Stomach (tissue), 9 donors: ENCODE measurements around the gene GALNT2. TPM values are rescaled to one million over a fixed set of nuclear protein-coding genes. Genes with fewer than 3 reads are reported as not detected.

Experiments
- DNase-seq, 2 donors: peaks; one replicate each; pipeline versions ENCODE4 v3.0.0 to v3.0.0-alpha.2; 2013 to 2019
- H3K27ac ChIP-seq, 5 donors: fragments of 200-600 bp in 4 of 5; sonication (generic) in 4 of 5; one replicate each; pipeline ENCODE4 v1.5.1; 2013 to 2019; ENCODE audit warnings: mild to moderate bottlenecking in 1 of 5, moderate library complexity in 1 of 5
- H3K27me3 ChIP-seq, 3 donors: fragments of 200-600 bp; sonication (generic); one replicate each; pipeline ENCODE4 v1.5.1; 2017 to 2019; ENCODE audit warnings: mixed run types in 1 of 3
- H3K36me3 ChIP-seq, 4 donors: fragments of 200-600 bp; sonication (generic); 1 replicate in 3 of 4; 2 replicates in 1 of 4; pipeline ENCODE4 v1.5.1; 2016 to 2019
- H3K4me1 ChIP-seq, 4 donors: fragments of 200-600 bp; sonication (generic); one replicate each; pipeline ENCODE4 v1.5.1; 2016 to 2019
- H3K4me3 ChIP-seq, 4 donors: fragments of 200-600 bp; sonication (generic) in 3 of 4; one replicate each; pipeline ENCODE4 v1.5.1; 2016 to 2019; ENCODE audit warnings: mild to moderate bottlenecking in 1 of 4
- H3K9me3 ChIP-seq, 4 donors: fragments of 200-600 bp; sonication (generic); one replicate each; pipeline ENCODE4 v1.5.1; 2016 to 2019
- EP300 ChIP-seq: sonication (generic); formaldehyde crosslinking; IDR thresholded peaks from one replicate; pipeline ENCODE4 v1.6.1; 2017; ENCODE audit warnings: antibody characterized with exemption
- POLR2A ChIP-seq, 4 donors: fragments of 450-650 bp; IDR thresholded peaks; one replicate each; pipeline ENCODE4 v1.6.1; 2016; ENCODE audit warnings: antibody characterized with exemption in 4 of 4, control low read depth in 2 of 4, mild to moderate bottlenecking in 1 of 4, moderate library complexity in 1 of 4
- POLR2AphosphoS5 ChIP-seq, 3 donors: sonication (generic); formaldehyde crosslinking; IDR thresholded peaks; one replicate each; pipeline ENCODE4 v1.6.1; 2016; ENCODE audit warnings: antibody characterized with exemption in 3 of 3
- WGBS, 5 donors: extraction: QIAGEN DNeasy Blood & Tissue Kit in 3 of 5; methylation state at CpG; one replicate each; pipeline versions ENCODE4 v1.1.5 to v1.1.7; 2013 to 2018; 5-methylcytosine and 5-hydroxymethylcytosine counted together
- intact Hi-C: fragments of 100-400 bp; cut with DNase I; formaldehyde crosslinking; loops from one replicate; pipeline ENCODE4 v1.15.1; 2023; ENCODE audit warnings: low total_unique reads
- polyA plus RNA-seq, 3 donors: library from polyadenylated mRNA; stranded (reverse); fragments of 200-250 nt; gene quantifications; one replicate each; pipeline ENCODE4 v1.2.3, GENCODE V29; 2013
- total RNA-seq, 5 donors: library from RNA; depleted of rRNA; stranded (reverse); fragments of >200 nt; gene quantifications; one replicate each; pipeline versions ENCODE4 v1.1.0 to v1.2.3, GENCODE V29; 2014 to 2016
- TF ChIP-seq, protein P1 (sequence below), 7 experiments: fragments of 450-650 bp in 4 of 7; fragments of 200-600 bp in 3 of 7; sonication (generic) in 3 of 7; IDR thresholded peaks; one replicate each; pipeline ENCODE4 v1.5.1; 2016 to 2019; ENCODE audit warnings: antibody characterized with exemption in 7 of 7, control low read depth in 2 of 7, mild to moderate bottlenecking in 1 of 7
- donor health status: healthy with polysubstance abuse.
- donor health status: Bipolar disorder and iron deficiency.
- donor health status: healthy.

Gene GALNT2
- total and polyA plus RNA-seq, 8 donors, result 5.5 to 101 (median 43.1) TPM

DNA sequence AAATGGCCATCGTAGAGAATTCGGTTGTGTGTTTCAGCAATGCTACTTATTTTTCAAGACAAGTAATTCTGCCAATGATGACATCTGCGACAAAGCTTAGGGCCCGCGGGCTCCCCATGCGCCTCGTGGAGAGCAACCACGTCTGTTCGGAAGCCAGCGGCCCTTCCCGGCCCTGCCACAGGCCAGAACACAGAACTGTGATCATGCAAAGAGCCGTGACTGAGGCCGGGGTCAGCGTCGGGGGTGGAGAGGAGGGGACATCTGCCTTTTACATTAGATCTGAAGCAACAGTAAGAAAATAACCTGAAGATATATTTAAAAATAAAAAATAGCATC is 255.4 kb downstream of the GALNT2 start:
- no peaks in the 10 kb centered on the region for H3K36me3 ChIP-seq
- H3K9me3 ChIP-seq, result no peaks in the 10 kb centered on the region
- TF ChIP-seq, protein P1, sequence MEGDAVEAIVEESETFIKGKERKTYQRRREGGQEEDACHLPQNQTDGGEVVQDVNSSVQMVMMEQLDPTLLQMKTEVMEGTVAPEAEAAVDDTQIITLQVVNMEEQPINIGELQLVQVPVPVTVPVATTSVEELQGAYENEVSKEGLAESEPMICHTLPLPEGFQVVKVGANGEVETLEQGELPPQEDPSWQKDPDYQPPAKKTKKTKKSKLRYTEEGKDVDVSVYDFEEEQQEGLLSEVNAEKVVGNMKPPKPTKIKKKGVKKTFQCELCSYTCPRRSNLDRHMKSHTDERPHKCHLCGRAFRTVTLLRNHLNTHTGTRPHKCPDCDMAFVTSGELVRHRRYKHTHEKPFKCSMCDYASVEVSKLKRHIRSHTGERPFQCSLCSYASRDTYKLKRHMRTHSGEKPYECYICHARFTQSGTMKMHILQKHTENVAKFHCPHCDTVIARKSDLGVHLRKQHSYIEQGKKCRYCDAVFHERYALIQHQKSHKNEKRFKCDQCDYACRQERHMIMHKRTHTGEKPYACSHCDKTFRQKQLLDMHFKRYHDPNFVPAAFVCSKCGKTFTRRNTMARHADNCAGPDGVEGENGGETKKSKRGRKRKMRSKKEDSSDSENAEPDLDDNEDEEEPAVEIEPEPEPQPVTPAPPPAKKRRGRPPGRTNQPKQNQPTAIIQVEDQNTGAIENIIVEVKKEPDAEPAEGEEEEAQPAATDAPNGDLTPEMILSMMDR (IDR thresholded peaks at IDR 0.05), result no peak
- TF ChIP-seq POLR2AphosphoS5 (IDR thresholded peaks at IDR 0.05) (no peak), POLR2A (IDR thresholded peaks at IDR 0.05) (no peak), EP300 (no peak)
- H3K27ac ChIP-seq, result no peak overlapping the region
- H3K27me3 ChIP-seq, result peaks cover 0 to 17% (median 0%) of the 10 kb centered on the region in 3 donors
- WGBS, 5 donors, result 84 to 95% (median 93%) methylated on average over 15 of the region's 15 CpGs
- intact Hi-C loops, result no loop called here
- no peak overlapping the region for H3K4me3 ChIP-seq
- DNase-seq, result no peak
- H3K4me1 ChIP-seq, result no peaks in the 10 kb centered on the region

DNA sequence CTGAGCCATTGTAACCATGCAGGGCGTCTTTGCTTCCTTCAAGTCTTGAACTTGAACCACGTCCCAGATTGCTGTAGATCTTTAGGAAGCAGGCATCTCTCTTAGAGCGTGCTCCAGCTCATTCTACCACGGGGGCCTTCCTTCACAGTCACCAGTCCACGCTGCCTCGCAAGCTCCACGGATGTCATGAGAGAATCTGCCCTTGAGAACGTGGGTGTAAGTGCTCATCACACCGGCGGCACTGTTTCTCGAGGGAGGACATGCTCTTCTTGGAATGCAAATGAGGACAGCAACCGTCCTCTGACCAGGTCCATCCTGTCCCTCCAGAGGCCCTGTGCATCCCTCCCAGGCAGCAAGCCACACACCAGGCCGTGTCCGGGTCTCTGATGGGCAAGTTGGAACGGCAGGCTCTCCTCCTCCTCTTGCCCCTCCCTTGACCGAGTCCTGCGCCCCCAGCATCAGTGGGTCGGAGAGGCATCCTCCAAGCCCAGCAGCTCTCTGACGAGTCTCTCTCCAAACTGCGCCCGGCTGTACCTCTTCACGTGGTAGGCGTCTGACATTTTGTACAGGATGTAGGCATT is 256.0 kb downstream of the GALNT2 start:
- no peak overlapping the region for H3K4me3 ChIP-seq
- TF ChIP-seq POLR2AphosphoS5 (IDR thresholded peaks at IDR 0.05) (no peak), EP300 (no peak), POLR2A (IDR thresholded peaks at IDR 0.05) (no peak)
- TF ChIP-seq, protein P1 (IDR thresholded peaks at IDR 0.05), result no peak
- H3K27me3 ChIP-seq, result peaks cover 0 to 14% (median 0%) of the 10 kb centered on the region in 3 donors
- H3K27ac ChIP-seq, result no peak overlapping the region
- 91 to 93% (median 92%) methylated on average over 23 of the region's 23 CpGs for WGBS, 5 donors
- intact Hi-C loops, result no loop called here
- no peaks in the 10 kb centered on the region for H3K9me3 ChIP-seq
- no peaks in the 10 kb centered on the region for H3K4me1 ChIP-seq
- no peaks in the 10 kb centered on the region for H3K36me3 ChIP-seq
- DNase-seq, result no peak

DNA sequence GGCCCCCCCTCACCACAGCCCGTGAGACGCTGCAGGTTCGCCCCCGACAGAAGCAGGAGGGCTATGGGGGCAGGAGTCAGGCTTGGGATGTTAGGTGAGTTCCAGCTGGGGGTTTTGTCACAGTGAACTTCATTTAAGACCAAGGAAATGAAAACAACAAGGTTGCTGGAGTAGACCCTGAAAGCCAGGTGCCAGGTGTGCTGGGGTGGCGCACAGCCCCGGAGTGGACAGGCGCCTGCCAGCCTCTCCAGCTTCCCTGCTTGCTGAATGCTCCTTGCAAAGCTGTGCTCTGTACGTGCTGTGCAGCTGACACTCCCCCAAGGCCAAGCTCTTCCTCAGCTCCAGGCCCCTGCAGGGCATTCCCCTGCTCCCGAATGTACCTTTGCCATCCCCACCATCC is 256.6 kb downstream of the GALNT2 start:
- H3K36me3 ChIP-seq, result no peaks in the 10 kb centered on the region
- DNase-seq, result no peak
- no peaks in the 10 kb centered on the region for H3K9me3 ChIP-seq
- intact Hi-C loops, result no loop called here
- 87 to 96% (median 90%) methylated on average over 6 to 9 of the region's 9 CpGs for WGBS, 5 donors
- no peak overlapping the region for H3K27ac ChIP-seq
- H3K27me3 ChIP-seq, result peaks cover 0 to 8% (median 0%) of the 10 kb centered on the region in 3 donors
- no peak overlapping the region for H3K4me3 ChIP-seq
- no peaks in the 10 kb centered on the region for H3K4me1 ChIP-seq
- TF ChIP-seq, protein P1 (IDR thresholded peaks at IDR 0.05), result no peak
- TF ChIP-seq EP300 (no peak), POLR2A (IDR thresholded peaks at IDR 0.05) (no peak), POLR2AphosphoS5 (IDR thresholded peaks at IDR 0.05) (no peak)

DNA sequence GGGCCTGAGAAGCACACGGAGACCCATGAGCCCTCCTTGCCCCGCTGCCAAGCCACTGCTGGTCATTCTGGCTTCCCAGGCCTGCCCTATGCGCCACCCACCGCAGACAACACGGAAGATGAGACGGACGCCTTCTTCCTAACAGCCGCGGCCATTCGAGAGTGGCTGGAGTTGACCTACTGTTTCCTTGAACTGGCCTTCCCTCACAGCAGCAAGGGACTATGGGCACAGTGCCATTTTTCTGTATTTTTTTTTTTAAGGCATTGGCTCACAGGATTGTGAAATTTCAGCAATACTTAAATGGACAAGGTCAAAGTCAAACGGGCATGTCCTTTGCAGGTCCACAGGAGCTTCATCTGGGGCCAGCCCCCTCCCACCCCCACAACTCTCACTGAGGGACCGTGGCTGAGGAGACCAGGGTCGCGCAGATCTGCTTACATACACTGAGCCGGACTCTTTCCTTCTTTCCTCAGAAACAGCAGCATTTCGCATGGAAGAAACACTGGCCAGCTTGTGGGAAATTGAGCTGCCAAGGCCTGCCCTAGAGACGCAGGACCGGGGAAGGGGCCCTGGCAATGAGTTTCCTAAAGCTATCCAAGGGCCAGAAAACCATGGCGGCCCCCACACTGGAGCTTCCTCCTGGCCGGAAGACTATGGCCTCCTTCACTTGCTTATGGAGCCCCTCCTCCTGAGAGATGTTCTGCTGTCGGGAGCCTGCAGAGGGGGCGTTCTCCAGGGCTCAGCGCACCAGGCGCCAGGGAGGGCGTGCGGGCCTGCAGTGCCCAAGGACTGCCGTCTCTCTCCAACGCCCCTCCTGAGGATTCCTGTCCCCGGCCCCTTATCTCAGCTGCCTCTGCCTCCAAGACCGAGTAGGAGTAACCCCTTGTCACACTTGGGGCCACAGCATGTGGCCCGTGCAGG is 260.2 kb downstream of the GALNT2 start:
- DNase-seq, result no peak
- H3K27ac ChIP-seq, result no peak overlapping the region
- TF ChIP-seq, protein P1 (IDR thresholded peaks at IDR 0.05), result no peak
- TF ChIP-seq EP300, result no peak
- no peak for TF ChIP-seq POLR2A (IDR thresholded peaks at IDR 0.05)
- no peak for TF ChIP-seq POLR2AphosphoS5 (IDR thresholded peaks at IDR 0.05)
- no peaks in the 10 kb centered on the region for H3K36me3 ChIP-seq
- 80 to 87% (median 86%) methylated on average over 31 of the region's 31 CpGs for WGBS, 5 donors
- H3K9me3 ChIP-seq, result no peaks in the 10 kb centered on the region
- no peaks in the 10 kb centered on the region for H3K27me3 ChIP-seq
- intact Hi-C loops, result no loop called here
- no peaks in the 10 kb centered on the region for H3K4me1 ChIP-seq
- no peak overlapping the region for H3K4me3 ChIP-seq
